Measurements from ENCODE around the gene STK33.

STK33 gene

DNA sequence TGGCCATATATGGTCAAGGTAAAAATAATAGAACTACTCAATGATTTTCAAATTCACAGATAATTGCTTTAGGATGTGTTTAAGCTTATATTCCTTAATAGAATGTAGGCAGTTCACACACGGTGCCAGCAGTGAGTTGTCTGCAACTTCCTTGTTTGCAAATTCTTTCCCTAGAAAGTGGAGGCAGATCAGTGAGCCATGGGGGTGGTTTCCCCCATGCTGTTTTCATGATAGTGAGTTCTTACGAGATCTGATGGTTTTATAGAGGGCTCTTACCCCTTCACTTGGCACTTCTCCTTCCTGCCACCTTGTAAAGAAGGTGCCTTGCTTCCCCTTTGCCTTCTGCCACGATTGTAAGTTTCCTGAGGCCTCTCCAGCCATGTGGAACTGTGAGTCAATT is 218.6 kb downstream of the STK33 start:
- no peak for FAIRE-seq
- DNase-seq (ENCODE audit: insufficient read length, low spot score), result no peak
- TF ChIP-seq PAX5 (IDR thresholded peaks at IDR 0.05; ENCODE audit: insufficient read depth, low read length, severe bottlenecking), result no peak
- TF ChIP-seq TAF1 (IDR thresholded peaks at IDR 0.05; ENCODE audit: low read depth, low read length), result no peak
- no peak for TF ChIP-seq POLR2AphosphoS5 (IDR thresholded peaks at IDR 0.05; ENCODE audit: low read depth, low read length)
- TF ChIP-seq POLR2A (IDR thresholded peaks at IDR 0.05; ENCODE audit: low read depth, low read length), result no peak
- TF ChIP-seq SPI1 (IDR thresholded peaks at IDR 0.05; ENCODE audit: low read depth, low read length), result no peak
- no peak for TF ChIP-seq POU2F2 (IDR thresholded peaks at IDR 0.05; ENCODE audit: low read depth, low read length)

DNA sequence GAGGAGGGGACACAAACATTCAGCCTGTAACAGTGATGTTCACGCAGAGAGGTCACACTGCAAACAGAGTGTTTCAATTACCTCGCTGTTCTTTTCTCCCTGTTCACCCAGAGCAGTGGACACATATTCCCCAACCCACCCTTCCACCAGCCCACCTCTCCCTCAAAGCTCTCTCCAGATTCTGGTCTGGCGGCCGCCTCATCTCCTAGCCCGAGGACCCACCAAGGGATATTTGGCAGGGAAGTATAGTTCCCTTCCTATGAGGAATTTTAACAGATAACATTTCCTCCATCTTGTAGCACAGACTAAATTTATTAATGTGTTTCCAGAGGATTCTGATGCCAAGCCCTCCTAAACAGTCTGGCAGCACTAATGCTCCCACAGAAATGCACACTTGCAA is 219.3 kb downstream of the STK33 start:
- FAIRE-seq (no peak), DNase-seq (ENCODE audit: insufficient read length, low spot score) (no peak)
- no peak for TF ChIP-seq POLR2AphosphoS5 (IDR thresholded peaks at IDR 0.05; ENCODE audit: low read depth, low read length)
- no peak for TF ChIP-seq SPI1 (IDR thresholded peaks at IDR 0.05; ENCODE audit: low read depth, low read length)
- TF ChIP-seq TAF1 (IDR thresholded peaks at IDR 0.05; ENCODE audit: low read depth, low read length), result no peak
- no peak for TF ChIP-seq POLR2A (IDR thresholded peaks at IDR 0.05; ENCODE audit: low read depth, low read length)
- TF ChIP-seq PAX5 (IDR thresholded peaks at IDR 0.05; ENCODE audit: insufficient read depth, low read length, severe bottlenecking), result no peak
- TF ChIP-seq POU2F2 (IDR thresholded peaks at IDR 0.05; ENCODE audit: low read depth, low read length), result no peak

DNA sequence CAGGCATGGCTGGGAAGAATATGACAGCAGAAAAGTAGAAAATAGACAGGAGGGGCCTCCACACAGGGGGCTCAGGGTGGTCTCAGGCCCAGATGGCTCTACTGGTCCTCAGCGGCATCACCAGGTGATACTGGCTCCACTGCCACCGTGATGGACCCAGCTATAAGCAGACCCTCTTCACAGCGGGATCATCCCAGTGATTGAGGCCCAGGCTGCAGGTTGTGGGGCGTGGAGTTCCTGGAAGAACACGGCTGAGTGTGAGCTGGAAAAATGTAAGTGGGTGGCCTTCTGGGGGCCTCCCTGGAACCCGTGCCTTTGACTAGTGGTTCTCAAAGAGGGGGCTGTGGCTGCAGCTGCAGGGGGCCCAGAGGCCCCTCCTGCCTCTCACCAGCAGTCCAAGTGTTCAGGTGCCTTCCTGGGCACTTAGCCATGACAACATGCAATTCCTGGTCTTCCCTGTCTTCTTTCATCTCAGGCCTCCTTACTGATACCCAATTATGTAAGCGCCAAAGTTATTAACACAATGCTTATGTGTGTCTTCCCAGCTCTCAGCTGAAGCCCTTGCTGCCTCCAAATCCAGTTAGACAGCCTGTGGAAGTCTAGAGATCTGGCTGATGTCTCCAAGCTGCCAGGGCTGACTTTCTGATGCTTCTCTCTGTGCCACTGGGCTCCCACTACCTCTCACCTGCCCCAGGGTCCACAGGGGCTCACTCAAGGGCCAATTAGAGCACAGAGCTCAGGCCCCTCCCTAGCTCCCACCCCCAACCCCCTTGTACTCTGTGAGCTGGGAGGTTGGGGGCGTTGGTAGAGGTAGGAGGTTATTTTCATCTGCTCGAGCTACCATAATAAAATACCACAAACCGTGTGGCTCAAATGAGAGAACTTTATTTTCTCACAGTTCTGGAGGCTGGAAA is 220.3 kb downstream of the STK33 start:
- DNase-seq (ENCODE audit: insufficient read length, low spot score), result no peak
- TF ChIP-seq POU2F2 (IDR thresholded peaks at IDR 0.05; ENCODE audit: low read depth, low read length), result no peak
- TF ChIP-seq POLR2A (IDR thresholded peaks at IDR 0.05; ENCODE audit: low read depth, low read length), result no peak
- TF ChIP-seq SPI1 (IDR thresholded peaks at IDR 0.05; ENCODE audit: low read depth, low read length), result no peak
- TF ChIP-seq POLR2AphosphoS5 (IDR thresholded peaks at IDR 0.05; ENCODE audit: low read depth, low read length), result no peak
- no peak for TF ChIP-seq PAX5 (IDR thresholded peaks at IDR 0.05; ENCODE audit: insufficient read depth, low read length, severe bottlenecking)
- TF ChIP-seq TAF1 (IDR thresholded peaks at IDR 0.05; ENCODE audit: low read depth, low read length), result no peak
- no peak for FAIRE-seq

DNA sequence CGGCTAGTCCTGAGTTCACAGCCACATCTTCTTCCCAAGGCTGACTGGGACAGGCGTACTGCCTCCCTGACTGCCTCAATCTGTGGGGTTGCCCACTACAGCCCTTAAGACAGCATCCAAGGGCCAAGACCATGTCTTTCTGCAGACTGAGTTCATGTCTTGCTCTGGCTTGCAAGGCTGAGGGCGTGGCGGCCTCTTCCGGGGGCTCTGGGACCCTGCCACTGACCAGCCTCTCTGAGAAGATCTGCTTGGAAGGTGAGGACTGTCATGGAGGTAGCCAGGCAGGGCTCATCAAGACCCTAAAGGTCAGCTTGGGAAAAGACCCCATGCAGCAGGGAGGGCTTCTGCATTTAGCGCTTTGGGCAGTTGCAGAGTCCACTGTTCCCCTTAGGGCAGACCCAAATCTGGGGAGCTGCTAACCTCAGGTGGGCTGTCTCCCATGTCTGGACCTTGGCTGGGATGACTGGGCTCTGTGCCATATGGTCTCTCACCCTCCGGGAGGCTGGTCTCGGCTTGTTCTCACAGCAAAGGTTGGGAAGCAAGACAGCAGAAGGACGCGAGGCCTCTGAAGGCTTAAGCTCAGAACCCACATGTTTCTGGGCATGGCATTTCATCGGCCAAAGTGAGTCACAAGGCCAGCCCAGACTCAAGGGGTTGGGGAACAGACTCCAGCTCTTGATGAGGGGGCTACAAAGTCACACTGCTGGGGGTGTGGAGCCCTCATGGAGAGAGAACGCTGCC is 221.2 kb downstream of the STK33 start:
- TF ChIP-seq POLR2A (IDR thresholded peaks at IDR 0.05; ENCODE audit: low read depth, low read length) (no peak), SPI1 (IDR thresholded peaks at IDR 0.05; ENCODE audit: low read depth, low read length) (no peak), PAX5 (IDR thresholded peaks at IDR 0.05; ENCODE audit: insufficient read depth, low read length, severe bottlenecking) (no peak), POLR2AphosphoS5 (IDR thresholded peaks at IDR 0.05; ENCODE audit: low read depth, low read length) (no peak), TAF1 (IDR thresholded peaks at IDR 0.05; ENCODE audit: low read depth, low read length) (no peak), POU2F2 (IDR thresholded peaks at IDR 0.05; ENCODE audit: low read depth, low read length) (no peak)
- no peak for DNase-seq (ENCODE audit: insufficient read length, low spot score)
- no peak for FAIRE-seq

- FAIRE-seq (no peak), DNase-seq (ENCODE audit: insufficient read length, low spot score) (no peak)
- no peak for TF ChIP-seq POLR2A (IDR thresholded peaks at IDR 0.05; ENCODE audit: low read depth, low read length)
- TF ChIP-seq SPI1 (IDR thresholded peaks at IDR 0.05; ENCODE audit: low read depth, low read length), result no peak
- TF ChIP-seq PAX5 (IDR thresholded peaks at IDR 0.05; ENCODE audit: insufficient read depth, low read length, severe bottlenecking), result no peak
- TF ChIP-seq POU2F2 (IDR thresholded peaks at IDR 0.05; ENCODE audit: low read depth, low read length), result no peak
- no peak for TF ChIP-seq TAF1 (IDR thresholded peaks at IDR 0.05; ENCODE audit: low read depth, low read length)
- no peak for TF ChIP-seq POLR2AphosphoS5 (IDR thresholded peaks at IDR 0.05; ENCODE audit: low read depth, low read length)
These were observed 222.5 kb downstream of the STK33 start for GRCh38 chr11:8371516-8371884.

GRCh38 chr11:8370812-8371515 is 223.1 kb downstream of the STK33 start:
- DNase-seq (ENCODE audit: insufficient read length, low spot score) (no peak), FAIRE-seq (no peak)
- TF ChIP-seq POLR2AphosphoS5 (IDR thresholded peaks at IDR 0.05; ENCODE audit: low read depth, low read length), result no peak
- TF ChIP-seq POLR2A (IDR thresholded peaks at IDR 0.05; ENCODE audit: low read depth, low read length), result no peak
- no peak for TF ChIP-seq PAX5 (IDR thresholded peaks at IDR 0.05; ENCODE audit: insufficient read depth, low read length, severe bottlenecking)
- TF ChIP-seq TAF1 (IDR thresholded peaks at IDR 0.05; ENCODE audit: low read depth, low read length), result no peak
- no peak for TF ChIP-seq SPI1 (IDR thresholded peaks at IDR 0.05; ENCODE audit: low read depth, low read length)
- no peak for TF ChIP-seq POU2F2 (IDR thresholded peaks at IDR 0.05; ENCODE audit: low read depth, low read length)

GRCh38 chr11:8369592-8370205 is 224.3 kb downstream of the STK33 start:
- no peak for FAIRE-seq
- TF ChIP-seq PAX5 (IDR thresholded peaks at IDR 0.05; ENCODE audit: insufficient read depth, low read length, severe bottlenecking), result no peak
- no peak for TF ChIP-seq POU2F2 (IDR thresholded peaks at IDR 0.05; ENCODE audit: low read depth, low read length)
- TF ChIP-seq POLR2A (IDR thresholded peaks at IDR 0.05; ENCODE audit: low read depth, low read length), result no peak
- no peak for TF ChIP-seq SPI1 (IDR thresholded peaks at IDR 0.05; ENCODE audit: low read depth, low read length)
- TF ChIP-seq TAF1 (IDR thresholded peaks at IDR 0.05; ENCODE audit: low read depth, low read length), result no peak
- TF ChIP-seq POLR2AphosphoS5 (IDR thresholded peaks at IDR 0.05; ENCODE audit: low read depth, low read length), result no peak
- DNase-seq (ENCODE audit: insufficient read length, low spot score), result no peak

- FAIRE-seq, result no peak
- TF ChIP-seq POLR2A (IDR thresholded peaks at IDR 0.05; ENCODE audit: low read depth, low read length), result no peak
- TF ChIP-seq SPI1 (IDR thresholded peaks at IDR 0.05; ENCODE audit: low read depth, low read length), result no peak
- no peak for TF ChIP-seq PAX5 (IDR thresholded peaks at IDR 0.05; ENCODE audit: insufficient read depth, low read length, severe bottlenecking)
- no peak for TF ChIP-seq POU2F2 (IDR thresholded peaks at IDR 0.05; ENCODE audit: low read depth, low read length)
- no peak for TF ChIP-seq POLR2AphosphoS5 (IDR thresholded peaks at IDR 0.05; ENCODE audit: low read depth, low read length)
- TF ChIP-seq TAF1 (IDR thresholded peaks at IDR 0.05; ENCODE audit: low read depth, low read length), result no peak
- no peak for DNase-seq (ENCODE audit: insufficient read length, low spot score)
These were observed 225.3 kb downstream of the STK33 start for GRCh38 chr11:8368772-8369171.

Measured in GM12891 (cell line).